Skin epidermis (tissue), 12 donors: Measurements from ENCODE around the gene BRD3OS.
"Not testable (repeated sequence)": the region's sequence is repeated elsewhere in the genome, so short reads cannot be mapped to it uniquely, and the experiment has no call there.

Experiments
- H3K27ac ChIP-seq, 21 experiments: fragments of 200-600 bp; sonication (generic) in 11 of 21; one replicate each; pipeline ENCODE4 v1.5.0; 2020; ENCODE audit warnings: mild to moderate bottlenecking in 3 of 21, inconsistent platforms in 2 of 21, moderate library complexity in 2 of 21
- H3K4me3 ChIP-seq, 7 experiments: fragments of 200-600 bp; sonication (generic) in 2 of 7; one replicate each; pipeline ENCODE4 v1.5.0; 2020; ENCODE audit warnings: inconsistent platforms in 2 of 7, mild to moderate bottlenecking in 2 of 7, moderate library complexity in 1 of 7

The BRD3OS gene

DNA sequence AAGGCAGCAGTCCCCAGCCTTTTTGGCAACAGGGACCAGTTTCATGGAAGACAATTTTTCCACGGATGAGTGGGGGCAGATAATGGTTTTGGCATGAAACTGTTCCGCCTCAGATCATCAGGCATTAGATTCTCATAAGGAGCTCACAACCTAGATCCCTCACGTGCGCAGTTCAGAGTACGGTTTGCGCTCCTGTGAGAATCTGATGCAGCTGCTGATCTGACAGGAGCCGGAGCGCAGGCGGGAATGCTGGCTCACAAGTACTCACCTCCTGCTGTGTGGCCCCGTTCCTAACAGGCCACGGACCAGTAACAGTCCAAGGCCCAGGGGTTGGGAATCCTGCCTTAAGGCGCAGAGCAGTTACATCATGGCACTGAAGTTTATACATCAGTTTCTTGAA is 45.9 kb downstream of the BRD3OS start:
- Histone ChIP-seq H3K4me3 (no peak overlapping the region), H3K27ac (no peak overlapping the region)

DNA sequence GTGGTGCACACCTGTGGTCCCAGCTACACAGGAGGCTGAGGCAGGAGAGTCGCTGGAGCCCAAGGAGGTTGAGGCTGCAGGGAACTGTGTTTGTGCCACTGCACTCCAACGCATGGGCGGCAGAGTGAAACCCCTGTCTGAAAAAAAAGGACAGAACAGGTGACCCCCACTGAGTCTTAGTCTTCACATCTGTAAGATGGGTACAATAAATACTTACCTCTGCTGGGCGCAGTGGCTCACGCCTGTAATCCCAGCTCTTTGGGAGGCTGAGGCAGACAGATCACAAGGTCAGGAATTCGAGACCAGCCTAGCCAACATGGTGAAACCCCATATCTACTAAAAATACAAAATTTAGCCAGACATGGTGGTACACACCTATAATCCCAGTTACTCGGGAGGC is 47.4 kb downstream of the BRD3OS start:
- not testable (repeated sequence) for H3K4me3 ChIP-seq, H3K27ac ChIP-seq

DNA sequence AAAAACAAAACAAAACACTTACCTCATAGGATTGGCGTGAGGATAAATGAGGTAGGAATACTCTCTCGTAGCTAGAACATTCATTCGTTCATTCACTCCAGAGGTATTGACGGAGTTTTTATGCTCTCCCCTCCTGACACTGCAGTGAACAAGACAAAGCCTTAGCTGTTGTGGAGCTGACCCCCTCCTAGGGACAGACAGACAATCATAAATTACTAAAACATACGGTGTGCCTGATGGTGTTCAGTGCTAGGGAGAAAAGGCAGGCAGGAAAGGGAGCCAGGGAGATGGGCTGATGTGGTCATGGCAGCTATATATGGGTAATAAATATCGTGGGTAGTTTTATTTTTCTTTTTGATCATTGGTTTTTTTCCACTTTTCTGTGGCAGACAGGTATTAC is 48.2 kb downstream of the BRD3OS start:
- Histone ChIP-seq H3K4me3 (no peak overlapping the region), H3K27ac (no peak overlapping the region)

DNA sequence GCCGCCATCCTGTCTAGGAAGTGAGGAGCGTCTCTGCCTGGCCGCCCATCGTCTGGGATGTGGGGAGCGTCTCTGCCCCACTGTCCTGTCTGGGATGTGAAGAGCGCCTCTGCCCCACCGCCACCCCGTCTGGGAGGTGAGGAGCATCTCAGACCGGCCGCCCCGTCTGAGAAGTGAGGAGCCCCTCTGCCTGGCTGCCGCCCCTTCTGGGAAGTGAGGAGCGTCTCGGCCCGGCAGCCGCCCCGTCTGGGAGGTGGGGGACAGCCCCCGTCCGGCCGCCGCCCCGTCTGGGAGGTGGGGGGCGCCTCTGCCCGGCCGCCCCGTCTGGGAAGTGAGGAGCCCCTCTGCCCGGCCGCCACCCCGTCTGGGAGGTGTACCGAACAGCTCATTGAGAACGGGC is 50.4 kb downstream of the BRD3OS start:
- not testable (repeated sequence) for H3K4me3 ChIP-seq, H3K27ac ChIP-seq

DNA sequence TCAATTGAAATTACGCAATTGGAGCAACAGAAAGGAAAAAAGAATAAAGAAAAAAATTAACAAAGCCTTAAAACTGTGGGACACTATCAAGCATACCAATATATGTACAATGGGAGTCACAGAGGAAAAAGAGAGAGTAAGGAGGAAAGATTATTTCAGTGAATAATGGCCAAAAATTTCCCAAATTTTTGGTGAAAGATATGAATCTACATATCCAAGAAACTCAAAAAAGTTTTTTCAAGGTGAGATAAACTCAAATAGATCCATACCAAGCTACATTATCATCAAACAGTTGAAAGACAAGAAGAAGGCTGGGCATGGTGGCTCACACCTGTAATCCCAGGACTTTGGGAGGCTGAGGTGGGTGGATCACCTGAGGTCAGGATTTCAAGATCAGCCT is 51.4 kb downstream of the BRD3OS start:
- H3K4me3 ChIP-seq, result no peak overlapping the region
- no peak overlapping the region for H3K27ac ChIP-seq
